Gastrocnemius medialis (tissue), 4 donors: ENCODE results near the gene ADAMTS20. TPM values are rescaled to one million over a fixed set of nuclear protein-coding genes. Genes with fewer than 3 reads are reported as not detected.

Source experiments
- ATAC-seq, 2 donors: fragments of 150-250 bp; one replicate each; pipeline ENCODE4 v1.9.1; 2016
- DNase-seq, 2 donors: peaks; one replicate each; pipeline ENCODE4 v3.0.0-alpha.2; 2019
- H3K27ac ChIP-seq, 4 donors: fragments of 200-600 bp; sonication (generic); 1 replicate in 1 of 4; 2 replicates in 3 of 4; pipeline ENCODE4 v1.5.1; 2016 to 2018; ENCODE audit warnings: mild to moderate bottlenecking in 2 of 4, moderate library complexity in 1 of 4
- H3K27me3 ChIP-seq, 3 donors: fragments of 200-600 bp; sonication (generic) in 2 of 3; 1 replicate in 1 of 3; 2 replicates in 2 of 3; pipeline versions ENCODE4 v1.5.1 to v1.6.0; 2016 to 2019; ENCODE audit warnings: mild to moderate bottlenecking in 1 of 3, moderate library complexity in 1 of 3
- H3K36me3 ChIP-seq, 2 donors: fragments of 200-600 bp; sonication (generic) in 1 of 2; one replicate each; pipeline ENCODE4 v1.5.1; 2017 to 2018
- H3K4me1 ChIP-seq, 2 donors: fragments of 200-600 bp; sonication (generic) in 1 of 2; one replicate each; pipeline ENCODE4 v1.5.1; 2016 to 2017; ENCODE audit warnings: mild to moderate bottlenecking in 2 of 2
- H3K4me3 ChIP-seq, 4 donors: fragments of 200-600 bp; sonication (generic) in 3 of 4; 1 replicate in 1 of 4; 2 replicates in 3 of 4; pipeline ENCODE4 v1.5.1; 2016 to 2019; ENCODE audit warnings: mild to moderate bottlenecking in 2 of 4
- H3K9me3 ChIP-seq, 3 donors: fragments of 200-600 bp; sonication (generic) in 2 of 3; 1 replicate in 1 of 3; 2 replicates in 2 of 3; pipeline ENCODE4 v1.5.1; 2016 to 2019
- CTCF ChIP-seq, 5 experiments: fragments of 450-650 bp in 3 of 5; fragments of 200-600 bp in 2 of 5; sonication (generic) in 2 of 5; IDR thresholded peaks in 4 of 5; conservative IDR thresholded peaks in 1 of 5; 1 replicate in 4 of 5; 2 replicates in 1 of 5; pipeline ENCODE4 v1.5.1; 2016 to 2019; ENCODE audit warnings: antibody characterized with exemption in 5 of 5, mild to moderate bottlenecking in 3 of 5, moderate library complexity in 3 of 5
- POLR2A ChIP-seq, 2 donors: fragments of 450-650 bp; IDR thresholded peaks; one replicate each; pipeline ENCODE4 v1.6.1; 2017; ENCODE audit warnings: antibody characterized with exemption in 2 of 2, mild to moderate bottlenecking in 2 of 2, moderate library complexity in 2 of 2
- in situ Hi-C, 4 donors: fragments of 200-750 bp; cut with MboI; loops; one replicate each; pipeline versions ENCODE4 v1.15.0 to v1.8.0; 2017; ENCODE audit warnings: low sequenced_read_pairs in 4 of 4
- intact Hi-C: fragments of 100-400 bp; cut with DNase I; formaldehyde crosslinking; loops from one replicate; pipeline ENCODE4 v1.15.1; 2023; ENCODE audit warnings: low total_unique reads
- total RNA-seq, 4 donors: library from RNA; depleted of rRNA; stranded (reverse); fragments of >200 nt; gene quantifications; one replicate each; pipeline versions ENCODE4 v1.1.0 to v1.2.3, GENCODE V29; 2016

Gene ADAMTS20
- total RNA-seq, 4 donors from 2014 or later, result not detected

- Histone ChIP-seq H3K4me3 (no peak overlapping the region), H3K4me1 (no peaks in the 10 kb centered on the region), H3K36me3 (no peaks in the 10 kb centered on the region), H3K27me3 (no peaks in the 10 kb centered on the region), H3K27ac (no peak overlapping the region), H3K9me3 (no peaks in the 10 kb centered on the region)
- ATAC-seq (no peak), DNase-seq (no peak)
- TF ChIP-seq CTCF (IDR thresholded peaks at IDR 0.05 in 4 of 5, conservative IDR thresholded peaks at IDR 0.05 in 1 of 5) (no peak), POLR2A (IDR thresholded peaks at IDR 0.05) (no peak)
- in situ Hi-C loops, result no loop called here
- intact Hi-C loops, result no loop called here
Measured at GRCh38 chr12:43312991-43313505, 239.0 kb downstream of the ADAMTS20 start.

DNA sequence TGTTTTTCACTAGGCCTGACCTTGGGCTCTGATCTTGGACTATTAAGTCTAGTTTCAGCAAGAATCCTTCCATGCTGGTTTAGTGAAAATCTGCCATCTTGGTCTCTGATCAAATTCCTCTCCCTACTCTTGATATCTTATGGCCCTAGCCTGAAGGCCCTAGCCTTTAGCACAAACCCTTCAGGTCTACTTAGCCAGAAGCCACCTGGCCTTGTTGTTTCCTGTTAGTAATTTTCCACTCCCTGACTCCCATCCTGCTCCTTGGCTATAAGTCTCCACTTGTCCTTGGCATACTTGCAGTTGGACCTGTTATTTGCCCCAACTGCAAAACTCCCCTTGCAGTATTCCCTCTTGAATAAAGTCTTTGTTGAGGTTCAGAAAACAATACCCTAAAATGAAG lies 241.4 kb downstream of the ADAMTS20 start:
- in situ Hi-C loops, result no loop called here
- ATAC-seq, result no peak

GRCh38 chr12:43309959-43310358 lies 242.0 kb downstream of the ADAMTS20 start:
- no peak for DNase-seq
- intact Hi-C loops, result no loop called here
- no peak for TF ChIP-seq CTCF (IDR thresholded peaks at IDR 0.05 in 4 of 5, conservative IDR thresholded peaks at IDR 0.05 in 1 of 5)
- TF ChIP-seq POLR2A (IDR thresholded peaks at IDR 0.05), result no peak
- no peaks in the 10 kb centered on the region for H3K36me3 ChIP-seq
- no peak for ATAC-seq
- in situ Hi-C loops, result no loop called here
- H3K4me1 ChIP-seq, result no peaks in the 10 kb centered on the region
- no peaks in the 10 kb centered on the region for H3K9me3 ChIP-seq
- no peak overlapping the region for H3K27ac ChIP-seq
- H3K4me3 ChIP-seq, result no peak overlapping the region
- no peaks in the 10 kb centered on the region for H3K27me3 ChIP-seq

More for the DNA sequence above, 241.4 kb downstream of the ADAMTS20 start:
- Histone ChIP-seq H3K4me3 (no peak overlapping the region), H3K27me3 (no peaks in the 10 kb centered on the region), H3K9me3 (no peaks in the 10 kb centered on the region), H3K4me1 (no peaks in the 10 kb centered on the region), H3K36me3 (no peaks in the 10 kb centered on the region), H3K27ac (no peak overlapping the region)
- intact Hi-C loops, result no loop called here
- no peak for DNase-seq
- TF ChIP-seq CTCF (IDR thresholded peaks at IDR 0.05 in 4 of 5, conservative IDR thresholded peaks at IDR 0.05 in 1 of 5), result no peak
- TF ChIP-seq POLR2A (IDR thresholded peaks at IDR 0.05), result no peak

GRCh38 chr12:43308776-43309175 lies 243.2 kb downstream of the ADAMTS20 start:
- H3K4me3 ChIP-seq, result no peak overlapping the region
- TF ChIP-seq CTCF (IDR thresholded peaks at IDR 0.05 in 4 of 5, conservative IDR thresholded peaks at IDR 0.05 in 1 of 5) (no peak), POLR2A (IDR thresholded peaks at IDR 0.05) (no peak)
- no peaks in the 10 kb centered on the region for H3K9me3 ChIP-seq
- H3K27ac ChIP-seq, result no peak overlapping the region
- no peaks in the 10 kb centered on the region for H3K36me3 ChIP-seq
- in situ Hi-C loops (no loop called here), intact Hi-C loops (no loop called here)
- H3K4me1 ChIP-seq, result no peaks in the 10 kb centered on the region
- no peak for DNase-seq
- ATAC-seq, result no peak
- no peaks in the 10 kb centered on the region for H3K27me3 ChIP-seq

DNA sequence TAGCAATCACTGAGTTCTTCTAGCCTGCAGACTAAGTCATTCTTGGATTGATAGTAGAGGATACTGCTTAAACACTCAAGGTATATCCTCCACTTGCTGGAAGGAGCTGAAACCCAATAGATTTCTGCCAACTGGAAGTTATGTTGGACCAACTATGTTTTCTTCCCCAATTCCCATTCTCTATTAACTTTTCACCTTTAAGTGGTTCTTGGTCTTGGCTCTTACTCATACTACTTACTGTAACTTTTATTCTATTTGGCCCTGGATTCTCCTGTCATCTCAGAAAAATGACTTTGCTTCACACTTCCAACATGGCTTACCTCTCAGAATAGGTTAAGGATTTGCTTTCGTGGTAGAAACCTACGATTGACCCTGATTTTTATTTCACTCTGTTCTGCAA lies 244.9 kb downstream of the ADAMTS20 start:
- H3K9me3 ChIP-seq, result no peaks in the 10 kb centered on the region
- intact Hi-C loops, result no loop called here
- H3K4me1 ChIP-seq, result no peaks in the 10 kb centered on the region
- TF ChIP-seq POLR2A (IDR thresholded peaks at IDR 0.05), result no peak
- no peak for TF ChIP-seq CTCF (IDR thresholded peaks at IDR 0.05 in 4 of 5, conservative IDR thresholded peaks at IDR 0.05 in 1 of 5)
- in situ Hi-C loops, result no loop called here
- H3K27ac ChIP-seq, result no peak overlapping the region
- H3K4me3 ChIP-seq, result no peak overlapping the region
- DNase-seq (no peak), ATAC-seq (no peak)
- H3K27me3 ChIP-seq, result no peaks in the 10 kb centered on the region
- H3K36me3 ChIP-seq, result no peaks in the 10 kb centered on the region
